ENCODE measurements around the gene IL7R. TPM values are rescaled to one million over a fixed set of nuclear protein-coding genes. Genes with fewer than 3 reads are reported as not detected.

IL7R gene
- total RNA-seq, 1 donor from 2014 or later = 5.6 TPM

GRCh38 chr5:35820735-35821134, 36.0 kb upstream of the IL7R start:
- H3K4me1 Mint-ChIP-seq (ENCODE audit: low read depth, unreplicated experiment) = no peaks in the 10 kb centered on the region

GRCh38 chr5:35821513-35821912, 35.2 kb upstream of the IL7R start:
- Histone ChIP-seq H3K79me2 (ENCODE audit: insufficient read depth, low read length) (no peaks in the 10 kb centered on the region), H3K4me3 (ENCODE audit: insufficient read depth, low read depth, low read length) (no peak overlapping the region), H3K9me3 (ENCODE audit: insufficient read depth, low read depth, low read length) (no peaks in the 10 kb centered on the region), H3K4me1 (ENCODE audit: insufficient read depth, low read length) (no peaks in the 10 kb centered on the region), H4K20me1 (ENCODE audit: insufficient read depth, low read length) (no peaks in the 10 kb centered on the region), H2AFZ (ENCODE audit: low read depth, low read length) (no peak overlapping the region), H3K27ac (ENCODE audit: low read depth, low read length) (no peak overlapping the region), H3K4me2 (ENCODE audit: low read length) (no peak overlapping the region), H3K27me3 (ENCODE audit: insufficient read depth, low read length) (no peaks in the 10 kb centered on the region), H3K9ac (ENCODE audit: low read length) (no peak overlapping the region), H3K36me3 (ENCODE audit: insufficient read depth, low read length) (no peaks in the 10 kb centered on the region)
- Mint-ChIP-seq H3K36me3 (ENCODE audit: low read depth, unreplicated experiment) (no peaks in the 10 kb centered on the region), H3K27ac (ENCODE audit: unreplicated experiment) (no peak overlapping the region), H3K27me3 (ENCODE audit: low read depth, unreplicated experiment) (peaks cover 4% of the 10 kb centered on the region), H3K4me1 (ENCODE audit: low read depth, unreplicated experiment) (no peaks in the 10 kb centered on the region), H3K9me3 (ENCODE audit: unreplicated experiment) (peaks cover 3% of the 10 kb centered on the region), H3K4me3 (ENCODE audit: unreplicated experiment) (no peak overlapping the region)
- FAIRE-seq (no peak), DNase-seq (ENCODE audit: low read depth) (no peak)
- TF ChIP-seq CTCF (IDR thresholded peaks at IDR 0.05; ENCODE audit: insufficient read depth, low read depth, low read length) (no peak), EZH2 (IDR thresholded peaks at IDR 0.05; ENCODE audit: insufficient read depth, low read length) (no peak)

More at GRCh38 chr5:35820735-35821134, 36.0 kb upstream of the IL7R start:
- Histone ChIP-seq H3K79me2 (ENCODE audit: insufficient read depth, low read length) (no peaks in the 10 kb centered on the region), H3K4me2 (ENCODE audit: low read length) (no peak overlapping the region), H2AFZ (ENCODE audit: low read depth, low read length) (no peak overlapping the region), H3K27ac (ENCODE audit: low read depth, low read length) (no peak overlapping the region), H3K4me3 (ENCODE audit: insufficient read depth, low read depth, low read length) (no peak overlapping the region), H3K4me1 (ENCODE audit: insufficient read depth, low read length) (no peaks in the 10 kb centered on the region), H3K9me3 (ENCODE audit: insufficient read depth, low read depth, low read length) (no peaks in the 10 kb centered on the region), H3K9ac (ENCODE audit: low read length) (no peak overlapping the region), H3K36me3 (ENCODE audit: insufficient read depth, low read length) (no peaks in the 10 kb centered on the region), H3K27me3 (ENCODE audit: insufficient read depth, low read length) (no peaks in the 10 kb centered on the region), H4K20me1 (ENCODE audit: insufficient read depth, low read length) (no peaks in the 10 kb centered on the region)
- H3K36me3 Mint-ChIP-seq (ENCODE audit: low read depth, unreplicated experiment) = no peaks in the 10 kb centered on the region
- no peak for FAIRE-seq
- no peaks in the 10 kb centered on the region for H3K27me3 Mint-ChIP-seq (ENCODE audit: low read depth, unreplicated experiment)
- no peak for DNase-seq (ENCODE audit: low read depth)
- no peak overlapping the region for H3K27ac Mint-ChIP-seq (ENCODE audit: unreplicated experiment)
- TF ChIP-seq CTCF (IDR thresholded peaks at IDR 0.05; ENCODE audit: insufficient read depth, low read depth, low read length) (no peak), EZH2 (IDR thresholded peaks at IDR 0.05; ENCODE audit: insufficient read depth, low read length) (no peak)
- peaks cover 3% of the 10 kb centered on the region for H3K9me3 Mint-ChIP-seq (ENCODE audit: unreplicated experiment)
- H3K4me3 Mint-ChIP-seq (ENCODE audit: unreplicated experiment) = no peak overlapping the region

GRCh38 chr5:35822511-35822910, 34.2 kb upstream of the IL7R start:
- Mint-ChIP-seq H3K27me3 (ENCODE audit: low read depth, unreplicated experiment) (peaks cover 6% of the 10 kb centered on the region), H3K27ac (ENCODE audit: unreplicated experiment) (no peak overlapping the region), H3K4me3 (ENCODE audit: unreplicated experiment) (no peak overlapping the region), H3K36me3 (ENCODE audit: low read depth, unreplicated experiment) (no peaks in the 10 kb centered on the region), H3K9me3 (ENCODE audit: unreplicated experiment) (peaks cover 3% of the 10 kb centered on the region), H3K4me1 (ENCODE audit: low read depth, unreplicated experiment) (no peaks in the 10 kb centered on the region)
- H3K36me3 ChIP-seq (ENCODE audit: insufficient read depth, low read length) = no peaks in the 10 kb centered on the region
- H3K79me2 ChIP-seq (ENCODE audit: insufficient read depth, low read length) = no peaks in the 10 kb centered on the region
- no peak overlapping the region for H3K4me2 ChIP-seq (ENCODE audit: low read length)
- no peak for TF ChIP-seq CTCF (IDR thresholded peaks at IDR 0.05; ENCODE audit: insufficient read depth, low read depth, low read length)
- no peak for TF ChIP-seq EZH2 (IDR thresholded peaks at IDR 0.05; ENCODE audit: insufficient read depth, low read length)
- no peak overlapping the region for H3K4me3 ChIP-seq (ENCODE audit: insufficient read depth, low read depth, low read length)
- FAIRE-seq = no peak
- H2AFZ ChIP-seq (ENCODE audit: low read depth, low read length) = no peak overlapping the region
- no peak overlapping the region for H3K9ac ChIP-seq (ENCODE audit: low read length)
- no peaks in the 10 kb centered on the region for H3K4me1 ChIP-seq (ENCODE audit: insufficient read depth, low read length)
- H3K27ac ChIP-seq (ENCODE audit: low read depth, low read length) = no peak overlapping the region
- no peaks in the 10 kb centered on the region for H3K27me3 ChIP-seq (ENCODE audit: insufficient read depth, low read length)
- H3K9me3 ChIP-seq (ENCODE audit: insufficient read depth, low read depth, low read length) = no peaks in the 10 kb centered on the region
- H4K20me1 ChIP-seq (ENCODE audit: insufficient read depth, low read length) = no peaks in the 10 kb centered on the region
- DNase-seq (ENCODE audit: low read depth) = no peak
